ENCODE results near the gene HDAC8.

The HDAC8 gene

GRCh38 chrX:72317139-72317538 lies 255.5 kb downstream of the HDAC8 start:
- H3K9me3 ChIP-seq (ENCODE audit: insufficient read depth, low read length) = no peaks in the 10 kb centered on the region
- no peaks in the 10 kb centered on the region for H3K36me3 ChIP-seq (ENCODE audit: low read length)
- H4K20me1 ChIP-seq (ENCODE audit: low read depth, low read length) = no peaks in the 10 kb centered on the region
- H3K4me2 ChIP-seq (ENCODE audit: low read depth, low read length, poor library complexity, severe bottlenecking) = no peak overlapping the region
- no peak overlapping the region for H3K4me3 ChIP-seq (ENCODE audit: insufficient read depth, low read length, poor library complexity, severe bottlenecking)
- no peaks in the 10 kb centered on the region for H3K27me3 ChIP-seq (ENCODE audit: low read length)
- no peak overlapping the region for H3K9ac ChIP-seq (ENCODE audit: low read length)
- no peak overlapping the region for H2AFZ ChIP-seq (ENCODE audit: low read depth, low read length, severe bottlenecking)
- H3K79me2 ChIP-seq (ENCODE audit: insufficient read depth, low read length) = no peaks in the 10 kb centered on the region
- no peaks in the 10 kb centered on the region for H3F3A ChIP-seq (ENCODE audit: insufficient read depth)
- TF ChIP-seq EZH2phosphoT487 (conservative IDR thresholded peaks at IDR 0.05; ENCODE audit: low read length) (no peak), CTCF (IDR thresholded peaks at IDR 0.05; ENCODE audit: insufficient read depth, low read length, poor library complexity, severe bottlenecking) (no peak)
- H3K27ac ChIP-seq (ENCODE audit: low read depth, low read length) = no peak overlapping the region
- H3K9me2 ChIP-seq (replicated peaks; ENCODE audit: insufficient read depth, low read length) = no peaks in the 10 kb centered on the region

GRCh38 chrX:72316408-72317110 lies 256.1 kb downstream of the HDAC8 start:
- Histone ChIP-seq H3K79me2 (ENCODE audit: insufficient read depth, low read length) (no peaks in the 10 kb centered on the region), H3K36me3 (ENCODE audit: low read length) (no peaks in the 10 kb centered on the region), H3F3A (ENCODE audit: insufficient read depth) (no peaks in the 10 kb centered on the region), H3K4me3 (ENCODE audit: insufficient read depth, low read length, poor library complexity, severe bottlenecking) (no peak overlapping the region), H3K27ac (ENCODE audit: low read depth, low read length) (no peak overlapping the region), H3K4me2 (ENCODE audit: low read depth, low read length, poor library complexity, severe bottlenecking) (no peak overlapping the region), H3K9ac (ENCODE audit: low read length) (no peak overlapping the region), H4K20me1 (ENCODE audit: low read depth, low read length) (no peaks in the 10 kb centered on the region), H3K9me3 (ENCODE audit: insufficient read depth, low read length) (no peaks in the 10 kb centered on the region), H2AFZ (ENCODE audit: low read depth, low read length, severe bottlenecking) (no peak overlapping the region), H3K9me2 (replicated peaks; ENCODE audit: insufficient read depth, low read length) (no peaks in the 10 kb centered on the region), H3K27me3 (ENCODE audit: low read length) (no peaks in the 10 kb centered on the region)
- TF ChIP-seq EZH2phosphoT487 (conservative IDR thresholded peaks at IDR 0.05; ENCODE audit: low read length) = no peak
- no peak for TF ChIP-seq CTCF (IDR thresholded peaks at IDR 0.05; ENCODE audit: insufficient read depth, low read length, poor library complexity, severe bottlenecking)

- H3K9me2 ChIP-seq (replicated peaks; ENCODE audit: insufficient read depth, low read length) = no peaks in the 10 kb centered on the region
- no peak overlapping the region for H3K27ac ChIP-seq (ENCODE audit: low read depth, low read length)
- H3K4me2 ChIP-seq (ENCODE audit: low read depth, low read length, poor library complexity, severe bottlenecking) = no peak overlapping the region
- H2AFZ ChIP-seq (ENCODE audit: low read depth, low read length, severe bottlenecking) = no peak overlapping the region
- H3K36me3 ChIP-seq (ENCODE audit: low read length) = no peaks in the 10 kb centered on the region
- no peak overlapping the region for H3K9ac ChIP-seq (ENCODE audit: low read length)
- no peaks in the 10 kb centered on the region for H3F3A ChIP-seq (ENCODE audit: insufficient read depth)
- H3K27me3 ChIP-seq (ENCODE audit: low read length) = no peaks in the 10 kb centered on the region
- H3K9me3 ChIP-seq (ENCODE audit: insufficient read depth, low read length) = no peaks in the 10 kb centered on the region
- no peak overlapping the region for H3K4me3 ChIP-seq (ENCODE audit: insufficient read depth, low read length, poor library complexity, severe bottlenecking)
- H3K79me2 ChIP-seq (ENCODE audit: insufficient read depth, low read length) = no peaks in the 10 kb centered on the region
- TF ChIP-seq CTCF (IDR thresholded peaks at IDR 0.05; ENCODE audit: insufficient read depth, low read length, poor library complexity, severe bottlenecking) (no peak), EZH2phosphoT487 (conservative IDR thresholded peaks at IDR 0.05; ENCODE audit: low read length) (no peak)
- no peaks in the 10 kb centered on the region for H4K20me1 ChIP-seq (ENCODE audit: low read depth, low read length)
Observed at GRCh38 chrX:72314881-72315280, 257.8 kb downstream of the HDAC8 start.

Data from SU-DHL-6 (cell line).